COR-L47 (cell line): ENCODE results near the gene CHI3L1.

Experiments
- DNase-seq: peaks from one replicate; lab custom pipeline; 2025; lab: John Stamatoyannopoulos, UW

The CHI3L1 gene

GRCh38 chr1:203180611-203181330, 5.7 kb downstream of the CHI3L1 start:
- DNase-seq, result no peak

GRCh38 chr1:203179667-203180005, 6.9 kb downstream of the CHI3L1 start:
- DNase-seq, result no peak

- DNase-seq, result no peak
These were observed 7.5 kb downstream of the CHI3L1 start for GRCh38 chr1:203178821-203179666.

- DNase-seq, result no peak
These were observed 8.4 kb downstream of the CHI3L1 start for GRCh38 chr1:203178083-203178482.

GRCh38 chr1:203177470-203178039, 8.9 kb downstream of the CHI3L1 start:
- no peak for DNase-seq

- no peak for DNase-seq
These were observed 9.5 kb downstream of the CHI3L1 start for GRCh38 chr1:203177036-203177405.

GRCh38 chr1:203176273-203177035, 10.1 kb downstream of the CHI3L1 start:
- DNase-seq, result no peak

- no peak for DNase-seq
These were observed 10.7 kb downstream of the CHI3L1 start for GRCh38 chr1:203175827-203176241.

- no peak for DNase-seq
These were observed 11.2 kb downstream of the CHI3L1 start, which contains the start of gene MYBPH for GRCh38 chr1:203175237-203175826. Gene MYBPH (minus strand): TSS chr1:203175826. CDS start chr1:203175755, 71 bp downstream.

GRCh38 chr1:203174324-203174985, 12.0 kb downstream of the CHI3L1 start:
- DNase-seq, result no peak

- DNase-seq, result no peak
These were observed 12.9 kb downstream of the CHI3L1 start for GRCh38 chr1:203173566-203173965.

GRCh38 chr1:203173011-203173555, 13.4 kb downstream of the CHI3L1 start:
- no peak for DNase-seq

GRCh38 chr1:203172184-203173010, 14.1 kb downstream of the CHI3L1 start:
- peak; percentile 44 for DNase-seq

GRCh38 chr1:203171341-203172183, 14.9 kb downstream of the CHI3L1 start:
- no peak for DNase-seq

- no peak for DNase-seq
These were observed 15.7 kb downstream of the CHI3L1 start for GRCh38 chr1:203170625-203171330.

- DNase-seq, result no peak
These were observed 16.6 kb downstream of the CHI3L1 start for GRCh38 chr1:203169770-203170520.

- DNase-seq, result no peak
These were observed 17.5 kb downstream of the CHI3L1 start for GRCh38 chr1:203168991-203169390.
